Suprapubic skin (tissue), 4 donors: ENCODE measurements around the gene LECT2. TPM values are rescaled to one million over a fixed set of nuclear protein-coding genes. Genes with fewer than 3 reads are reported as not detected.

ENCODE experiments used
- DNase-seq, 2 donors: peaks; one replicate each; pipeline ENCODE4 v3.0.0-alpha.2; 2019; ENCODE audit warnings: low spot score in 2 of 2
- H3K27ac ChIP-seq: fragments of 200-600 bp; sonication (generic); one replicate; pipeline ENCODE4 v1.5.1; 2019
- H3K27me3 ChIP-seq: fragments of 200-600 bp; sonication (generic); one replicate; pipeline ENCODE4 v1.5.1; 2019
- H3K36me3 ChIP-seq: fragments of 200-600 bp; sonication (generic); one replicate; pipeline ENCODE4 v1.5.1; 2019
- H3K4me1 ChIP-seq: fragments of 200-600 bp; sonication (generic); one replicate; pipeline ENCODE4 v1.5.1; 2019
- H3K4me3 ChIP-seq: fragments of 200-600 bp; sonication (generic); one replicate; pipeline ENCODE4 v1.5.1; 2019; ENCODE audit warnings: mild to moderate bottlenecking
- H3K9me3 ChIP-seq: fragments of 200-600 bp; sonication (generic); one replicate; pipeline ENCODE4 v1.5.1; 2019
- CTCF ChIP-seq, 2 donors: fragments of 200-600 bp in 1 of 2; fragments of 450-650 bp in 1 of 2; sonication (generic) in 1 of 2; IDR thresholded peaks; one replicate each; pipeline ENCODE4 v1.5.1; 2016 to 2019; ENCODE audit warnings: antibody characterized with exemption in 2 of 2, mild to moderate bottlenecking in 1 of 2, moderate library complexity in 1 of 2
- EP300 ChIP-seq: sonication (generic); formaldehyde crosslinking; IDR thresholded peaks from one replicate; pipeline ENCODE4 v1.6.1; 2017; ENCODE audit warnings: antibody characterized with exemption
- POLR2A ChIP-seq, 2 donors: fragments of 450-650 bp; IDR thresholded peaks; one replicate each; pipeline ENCODE4 v1.6.1; 2017; ENCODE audit warnings: antibody characterized with exemption in 2 of 2, mild to moderate bottlenecking in 2 of 2, moderate library complexity in 2 of 2
- POLR2AphosphoS5 ChIP-seq, 3 donors: sonication (generic); formaldehyde crosslinking; IDR thresholded peaks; one replicate each; pipeline ENCODE4 v1.6.1; 2017; ENCODE audit warnings: antibody characterized with exemption in 3 of 3
- WGBS: methylation state at CpG from one replicate; pipeline ENCODE4 v1.1.5; 2018; 5-methylcytosine and 5-hydroxymethylcytosine counted together
- total RNA-seq, 4 donors: library from RNA; depleted of rRNA; stranded (reverse); fragments of >200 nt; gene quantifications; one replicate each; pipeline ENCODE4 v1.1.0, GENCODE V29; 2016

LECT2 gene
- total RNA-seq, 4 donors from 2014 or later: not detected

- H3K27me3 ChIP-seq: no peaks in the 10 kb centered on the region
- TF ChIP-seq EP300 (no peak), CTCF (IDR thresholded peaks at IDR 0.05) (no peak), POLR2AphosphoS5 (IDR thresholded peaks at IDR 0.05) (no peak), POLR2A (IDR thresholded peaks at IDR 0.05) (no peak)
- peaks cover 26% of the 10 kb centered on the region for H3K4me1 ChIP-seq
- no peak for DNase-seq
- H3K27ac ChIP-seq: peak overlapping the region; percentile 59
- no peak overlapping the region for H3K4me3 ChIP-seq
- H3K36me3 ChIP-seq: no peaks in the 10 kb centered on the region
- no peaks in the 10 kb centered on the region for H3K9me3 ChIP-seq
- 49% methylated on average over 6 of the region's 6 CpGs for WGBS
These were observed 39.3 kb upstream of the LECT2 start for GRCh38 chr5:135993880-135994636.

- no peaks in the 10 kb centered on the region for H3K9me3 ChIP-seq
- 61% methylated on average over 6 of the region's 6 CpGs for WGBS
- peak overlapping the region; percentile 59 for H3K27ac ChIP-seq
- no peaks in the 10 kb centered on the region for H3K36me3 ChIP-seq
- H3K4me3 ChIP-seq: no peak overlapping the region
- no peak for DNase-seq
- no peak for TF ChIP-seq CTCF (IDR thresholded peaks at IDR 0.05)
- TF ChIP-seq POLR2AphosphoS5 (IDR thresholded peaks at IDR 0.05): no peak
- TF ChIP-seq EP300: no peak
- TF ChIP-seq POLR2A (IDR thresholded peaks at IDR 0.05): no peak
- peaks cover 26% of the 10 kb centered on the region for H3K4me1 ChIP-seq
- no peaks in the 10 kb centered on the region for H3K27me3 ChIP-seq
These were observed 38.6 kb upstream of the LECT2 start for GRCh38 chr5:135993335-135993879.

GRCh38 chr5:135991429-135991828 is 36.6 kb upstream of the LECT2 start:
- H3K36me3 ChIP-seq: no peaks in the 10 kb centered on the region
- H3K9me3 ChIP-seq: no peaks in the 10 kb centered on the region
- DNase-seq: no peak
- 63% methylated on average over 6 of the region's 6 CpGs for WGBS
- TF ChIP-seq POLR2AphosphoS5 (IDR thresholded peaks at IDR 0.05) (no peak), POLR2A (IDR thresholded peaks at IDR 0.05) (no peak), CTCF (IDR thresholded peaks at IDR 0.05) (no peak), EP300 (no peak)
- H3K4me3 ChIP-seq: no peak overlapping the region
- no peaks in the 10 kb centered on the region for H3K27me3 ChIP-seq
- H3K27ac ChIP-seq: no peak overlapping the region
- H3K4me1 ChIP-seq: peaks cover 26% of the 10 kb centered on the region

- 68% methylated on average over 20 of the region's 21 CpGs for WGBS
- peak overlapping the region; percentile 12 for H3K27ac ChIP-seq
These were observed 35.9 kb upstream of the LECT2 start for GRCh38 chr5:135990528-135991255.

More at GRCh38 chr5:135990528-135991255, 35.9 kb upstream of the LECT2 start:
- Histone ChIP-seq H3K4me1 (peaks cover 26% of the 10 kb centered on the region), H3K4me3 (no peak overlapping the region), H3K36me3 (no peaks in the 10 kb centered on the region), H3K27me3 (no peaks in the 10 kb centered on the region), H3K9me3 (no peaks in the 10 kb centered on the region)
- DNase-seq: no peak
- TF ChIP-seq POLR2AphosphoS5 (IDR thresholded peaks at IDR 0.05): no peak
- TF ChIP-seq EP300: no peak
- no peak for TF ChIP-seq CTCF (IDR thresholded peaks at IDR 0.05)
